SK-N-DZ (cell line): ENCODE results near the gene CHST8.

Experiments used
- DNase-seq: peaks from one replicate; pipeline ENCODE4 v3.0.0-alpha.2; 2015; ENCODE audit warnings: low spot score

CHST8 gene

DNA sequence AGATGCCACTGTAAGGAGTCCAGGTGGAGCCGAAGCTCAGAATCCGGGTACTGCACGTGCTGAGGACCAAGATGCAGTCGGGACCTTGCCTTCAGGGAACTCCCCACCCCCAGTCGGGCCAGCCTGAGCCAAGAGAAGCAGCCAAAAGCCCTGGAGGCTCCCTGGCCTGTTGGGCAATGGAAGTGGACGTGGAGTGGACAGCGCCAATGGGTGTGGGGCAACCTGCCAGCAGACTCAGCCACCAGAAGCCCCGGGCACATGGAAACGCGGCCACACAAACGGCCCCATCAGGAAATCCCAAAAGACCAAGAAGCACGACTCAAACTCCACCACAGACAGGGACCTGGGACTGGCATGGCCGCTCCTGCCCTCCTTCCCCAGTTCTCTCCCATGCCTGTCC, 144.9 kb downstream of the CHST8 start:
- no peak for DNase-seq

GRCh38 chr19:33767898-33768413, 146.2 kb downstream of the CHST8 start:
- no peak for DNase-seq

DNA sequence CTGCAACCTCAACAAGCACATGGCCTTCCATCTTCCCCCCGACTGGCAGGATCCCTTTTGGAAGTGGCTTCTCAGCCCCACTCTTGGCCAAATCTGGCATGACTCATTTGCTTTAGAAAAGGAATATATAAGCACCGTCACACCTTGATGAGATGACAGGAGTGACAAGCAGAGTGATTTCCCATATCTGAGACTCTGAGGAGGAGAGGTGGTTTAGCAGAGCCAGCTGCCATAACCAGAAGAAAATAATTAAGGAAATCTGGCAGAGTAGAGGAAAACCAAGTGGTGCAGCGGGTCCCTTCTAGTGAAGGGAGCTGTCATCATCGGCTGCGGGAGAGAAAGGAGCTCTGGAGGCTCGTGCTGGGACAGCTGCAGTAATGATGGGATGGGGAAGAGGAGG, 147.5 kb downstream of the CHST8 start:
- DNase-seq, result no peak

- DNase-seq, result no peak
Measured at GRCh38 chr19:33770107-33770506, 148.4 kb downstream of the CHST8 start.

DNA sequence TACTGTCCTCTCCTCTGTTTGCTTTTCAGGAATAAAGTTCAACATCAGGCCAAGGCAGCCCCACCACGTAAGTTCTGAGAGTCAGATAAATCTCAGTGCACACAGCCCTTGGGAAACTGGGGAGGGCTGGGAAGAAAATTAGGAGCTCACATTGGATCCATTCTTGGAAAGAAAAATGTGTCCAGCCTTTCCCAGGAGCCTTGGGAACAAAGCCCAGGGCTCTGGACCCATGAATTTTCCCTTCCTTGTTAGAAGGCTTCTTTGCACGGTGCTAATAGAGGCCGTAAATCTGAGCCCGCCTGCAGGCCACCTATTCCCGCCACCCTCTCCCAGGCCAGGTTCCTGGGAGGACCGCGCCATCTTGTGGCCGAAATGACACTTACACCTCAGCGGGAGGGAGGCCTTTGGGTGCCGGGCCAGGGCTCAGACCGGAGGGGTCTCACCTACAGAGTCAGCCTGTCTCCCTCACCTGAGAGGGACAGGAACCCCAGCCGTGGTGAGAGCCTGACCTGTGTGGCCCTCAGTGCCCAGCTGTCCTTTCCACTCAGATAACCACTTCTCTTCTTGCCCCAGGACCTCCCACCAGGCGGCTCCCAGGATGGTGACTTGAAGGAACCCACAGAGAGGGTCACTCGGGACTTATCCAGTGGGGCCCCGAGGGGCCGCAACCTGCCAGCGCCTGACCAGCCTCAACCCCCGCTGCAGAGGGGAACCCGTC, 149.8 kb downstream of the CHST8 start:
- DNase-seq, result peak; percentile 74

- DNase-seq, result no peak
Measured at GRCh38 chr19:33772102-33772857, 150.5 kb downstream of the CHST8 start.

- DNase-seq, result no peak
Measured at GRCh38 chr19:33772858-33773180, 151.1 kb downstream of the CHST8 start.

- DNase-seq, result no peak
Measured at GRCh38 chr19:33773704-33774624, 152.2 kb downstream of the CHST8 start.

- DNase-seq, result no peak
Measured at GRCh38 chr19:33774751-33775150, 153.0 kb downstream of the CHST8 start.

DNA sequence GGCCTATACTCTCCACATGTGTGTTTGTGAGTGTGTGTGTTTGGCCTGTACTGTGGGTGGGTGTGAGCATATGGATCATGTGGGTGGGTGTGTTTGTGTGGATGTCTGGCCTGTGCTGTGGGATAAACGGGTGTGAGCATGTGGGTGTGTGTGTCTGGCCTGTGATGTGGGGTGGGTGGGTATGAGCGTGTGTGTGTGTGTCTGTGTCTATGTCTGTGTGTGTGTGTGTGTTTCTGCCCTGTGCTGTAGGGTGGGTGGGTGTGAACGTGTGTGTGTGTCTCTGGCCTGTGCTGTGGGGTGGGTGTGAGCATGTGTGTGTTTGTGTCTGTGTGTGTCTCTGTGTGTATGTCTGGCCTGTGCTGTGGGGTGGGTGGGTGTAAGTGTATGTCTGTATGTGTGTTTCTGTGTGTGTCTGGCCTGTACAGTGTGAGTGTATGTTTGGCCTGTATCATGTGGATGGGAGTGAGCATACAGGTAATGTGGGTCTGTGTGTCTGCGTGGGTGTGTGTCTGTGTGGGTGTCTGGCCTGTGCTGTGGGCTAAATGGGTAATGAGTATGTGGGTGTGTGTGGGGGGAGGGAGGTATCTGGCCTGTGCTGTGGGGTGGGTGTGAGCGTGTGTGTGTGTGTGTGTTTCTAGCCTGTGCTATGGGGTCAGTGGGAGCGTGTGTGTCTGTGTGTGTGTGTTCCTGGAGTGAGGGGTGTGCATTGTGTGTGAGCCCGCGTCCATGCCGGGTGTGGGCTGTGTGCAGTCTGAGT, 154.2 kb downstream of the CHST8 start:
- DNase-seq, result no peak

- DNase-seq, result no peak
Measured at GRCh38 chr19:33777351-33777750, 155.6 kb downstream of the CHST8 start.

GRCh38 chr19:33777753-33778088, 156.0 kb downstream of the CHST8 start:
- no peak for DNase-seq

GRCh38 chr19:33778089-33778791, 156.5 kb downstream of the CHST8 start:
- DNase-seq, result peak; percentile 64

DNA sequence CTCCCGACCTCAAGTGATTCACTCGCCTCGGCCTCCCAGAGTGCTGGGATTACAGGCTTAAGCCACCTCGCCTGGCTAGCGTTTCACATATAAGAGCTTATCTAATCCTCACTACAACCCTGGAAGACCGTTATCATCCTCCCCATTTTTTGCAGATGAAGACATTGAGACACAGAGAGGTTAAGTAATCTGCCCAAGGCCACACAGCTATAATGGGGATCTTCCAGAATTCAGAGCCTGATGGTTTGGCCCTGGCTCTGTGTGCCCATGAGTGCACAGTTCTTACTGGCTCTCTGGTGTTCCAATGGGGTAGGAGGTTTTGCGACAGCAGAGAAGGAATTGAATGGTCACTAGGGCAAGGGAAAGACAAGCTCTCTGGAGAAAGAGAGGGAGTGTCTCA, 158.1 kb downstream of the CHST8 start:
- DNase-seq, result no peak

DNA sequence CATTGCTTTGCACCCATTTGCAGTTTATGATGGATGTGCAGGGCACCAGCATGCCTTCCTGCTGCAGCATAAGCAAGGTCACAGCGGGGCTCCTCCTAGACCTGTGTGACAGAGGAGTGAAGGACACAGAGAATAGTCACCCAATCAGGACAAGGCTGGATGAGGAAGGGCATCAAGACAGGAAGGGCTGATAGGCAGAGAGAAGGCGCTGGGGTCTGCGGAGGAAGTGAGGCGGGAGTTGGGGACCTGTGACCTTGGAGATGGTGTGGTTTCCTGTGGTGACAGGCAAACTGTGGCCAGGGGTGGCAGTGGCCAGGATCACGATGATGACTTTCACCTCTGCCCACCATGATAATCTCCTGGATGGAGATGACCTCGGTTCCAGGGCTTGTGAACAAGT, 158.5 kb downstream of the CHST8 start:
- DNase-seq, result no peak

GRCh38 chr19:33780746-33781145, 159.0 kb downstream of the CHST8 start:
- DNase-seq, result no peak

DNA sequence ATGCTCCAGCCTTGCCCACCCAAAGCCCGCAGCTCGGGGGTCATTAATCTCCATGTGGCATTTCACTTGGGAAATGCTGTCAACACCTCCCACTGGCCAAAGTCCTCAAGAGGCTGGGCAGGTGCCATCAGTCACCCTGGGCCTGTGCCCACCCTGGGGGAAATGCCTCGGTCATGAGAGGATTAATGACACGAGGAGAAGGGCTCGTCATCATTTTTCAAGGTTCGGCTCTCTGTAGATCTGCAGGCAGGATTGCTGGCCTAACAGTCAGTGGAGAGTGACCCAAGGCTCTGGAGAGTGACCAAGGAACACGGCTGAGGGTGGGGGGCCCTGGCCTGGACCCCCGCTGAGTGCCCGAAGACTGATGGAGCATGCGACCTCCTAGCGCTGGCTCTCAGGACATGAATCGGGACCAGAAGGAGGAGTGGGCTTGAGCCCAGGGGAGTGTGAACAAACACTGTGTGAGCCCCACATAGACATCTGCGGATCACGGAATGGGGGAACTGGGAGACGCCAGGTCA, 159.7 kb downstream of the CHST8 start:
- no peak for DNase-seq

- DNase-seq, result no peak
Measured at GRCh38 chr19:33781996-33782395, 160.2 kb downstream of the CHST8 start.

DNA sequence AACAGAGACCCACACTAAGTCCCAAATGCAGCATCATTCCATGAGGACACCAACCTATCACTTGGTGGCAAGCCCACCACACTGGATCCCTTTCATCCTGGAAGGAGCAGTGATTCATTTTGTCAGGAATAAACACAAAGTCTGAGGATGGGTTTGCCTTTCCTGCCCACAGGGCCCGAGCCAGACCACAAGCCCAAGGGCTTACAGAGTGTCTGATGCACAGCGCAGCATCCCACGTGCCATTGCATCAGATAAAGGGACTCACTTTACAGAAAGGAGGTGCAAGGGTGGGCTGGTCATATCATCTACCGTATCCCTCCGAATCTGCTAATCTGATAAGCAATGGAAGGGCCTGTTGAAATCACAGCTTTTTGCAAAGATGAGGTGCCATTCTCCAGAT, 162.7 kb downstream of the CHST8 start:
- DNase-seq, result no peak

DNA sequence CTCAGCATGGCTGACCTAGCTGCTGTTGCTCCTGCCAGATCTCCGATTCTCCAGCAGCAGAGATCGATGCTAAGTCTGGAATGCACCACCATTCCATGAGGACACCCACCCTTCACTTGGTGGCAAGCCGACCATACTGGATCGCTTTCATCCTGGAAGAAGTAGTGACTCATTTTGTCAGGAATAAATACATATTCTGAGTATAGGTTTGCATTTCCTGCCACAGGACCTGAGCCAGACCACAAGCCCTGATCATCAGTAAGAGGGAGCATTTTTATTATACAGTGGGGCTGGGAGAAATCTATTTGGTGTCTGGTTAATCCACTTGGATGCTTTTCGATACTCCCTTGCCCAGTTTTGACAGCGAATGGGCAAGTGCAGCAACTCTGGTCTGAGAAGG, 164.0 kb downstream of the CHST8 start:
- DNase-seq, result no peak

DNA sequence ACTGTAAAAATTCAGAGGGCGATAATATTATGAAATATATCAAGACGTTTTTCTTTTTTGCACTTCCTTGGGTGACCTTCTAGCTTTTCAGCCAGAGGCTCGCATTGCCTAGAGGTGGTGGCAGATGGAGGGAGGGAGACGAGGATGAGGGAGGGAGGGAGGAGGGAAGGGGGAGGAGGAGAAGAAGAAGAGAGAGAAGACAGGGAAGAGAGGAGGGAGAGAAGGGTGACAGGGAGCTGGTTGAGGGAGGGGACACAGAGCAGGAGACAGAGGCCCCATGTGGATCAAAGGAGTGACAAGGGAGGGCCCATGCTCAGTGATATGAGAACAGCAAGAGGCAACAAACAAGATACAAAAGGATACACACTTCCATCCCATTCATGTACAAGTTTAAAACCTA, 166.9 kb downstream of the CHST8 start:
- DNase-seq, result no peak
